GM12878 (cell line): Measurements from ENCODE around the gene S100A16.

ENCODE experiments used
- BACH1 ChIP-seq: fragments of 450-650 bp; IDR thresholded peaks from 2 replicates; pipeline ENCODE4 v1.6.1; 2017; ENCODE audit warnings: mild to moderate bottlenecking, borderline replicate concordance
- CHD1 ChIP-seq: IDR thresholded peaks from 2 replicates; pipeline ENCODE4 v1.6.1; 2012; ENCODE audit warnings: low read depth, low read length, improper control_type of control experiment
- MEF2A ChIP-seq: IDR thresholded peaks from 2 replicates; pipeline ENCODE4 v1.6.1; 2011; ENCODE audit warnings: low read depth, mild to moderate bottlenecking, low read length, moderate library complexity; ENCODE audit not compliant: insufficient read depth
- MTA2 ChIP-seq: fragments of 450-650 bp; IDR thresholded peaks from 2 replicates; pipeline ENCODE4 v1.6.1; 2016; ENCODE audit warnings: low read depth, mild to moderate bottlenecking, moderate library complexity
- NFYB ChIP-seq: IDR thresholded peaks from 2 replicates; pipeline ENCODE4 v1.6.1; 2011; ENCODE audit warnings: low read depth, mild to moderate bottlenecking, low read length, improper control_type of control experiment, moderate library complexity; ENCODE audit not compliant: insufficient read depth
- NR2C2 ChIP-seq: IDR thresholded peaks from 2 replicates; pipeline ENCODE4 v1.6.1; 2011; ENCODE audit warnings: borderline replicate concordance, low read depth; ENCODE audit not compliant: control insufficient read depth, insufficient read length
- POLR2AphosphoS5 ChIP-seq: IDR thresholded peaks from 2 replicates; pipeline ENCODE4 v1.6.1; 2011; ENCODE audit warnings: mild to moderate bottlenecking, low read length, inconsistent platforms
- RAD21 ChIP-seq: IDR thresholded peaks from 2 replicates; pipeline ENCODE4 v1.6.1; 2011; ENCODE audit warnings: mild to moderate bottlenecking, low read depth, low read length, moderate library complexity; ENCODE audit not compliant: insufficient read depth
- TCF7 ChIP-seq: IDR thresholded peaks from 2 replicates; pipeline ENCODE4 v1.6.1; 2014; ENCODE audit warnings: antibody characterized with exemption, borderline replicate concordance
- TF ChIP-seq, protein P1 (sequence below), 3 experiments: IDR thresholded peaks in 2 of 3; conservative IDR thresholded peaks in 1 of 3; 2 replicates each; pipeline ENCODE4 v1.5.1; 2011; ENCODE audit warnings: low read depth in 3 of 3, low read length in 3 of 3, mild to moderate bottlenecking in 3 of 3, control low read depth in 2 of 3, moderate library complexity in 2 of 3, inconsistent platforms in 1 of 3, mixed read lengths in 1 of 3; ENCODE audit not compliant: control insufficient read depth in 2 of 3, insufficient read depth in 1 of 3; ENCODE audit errors: extremely low read depth in 1 of 3
- TF ChIP-seq, protein P2 (sequence below): IDR thresholded peaks from 2 replicates; pipeline ENCODE4 v1.6.1; 2011; ENCODE audit warnings: borderline replicate concordance, low read depth, mild to moderate bottlenecking, moderate library complexity, mixed read lengths, low read length; ENCODE audit not compliant: insufficient read depth; ENCODE audit errors: extremely low read length

DNA sequence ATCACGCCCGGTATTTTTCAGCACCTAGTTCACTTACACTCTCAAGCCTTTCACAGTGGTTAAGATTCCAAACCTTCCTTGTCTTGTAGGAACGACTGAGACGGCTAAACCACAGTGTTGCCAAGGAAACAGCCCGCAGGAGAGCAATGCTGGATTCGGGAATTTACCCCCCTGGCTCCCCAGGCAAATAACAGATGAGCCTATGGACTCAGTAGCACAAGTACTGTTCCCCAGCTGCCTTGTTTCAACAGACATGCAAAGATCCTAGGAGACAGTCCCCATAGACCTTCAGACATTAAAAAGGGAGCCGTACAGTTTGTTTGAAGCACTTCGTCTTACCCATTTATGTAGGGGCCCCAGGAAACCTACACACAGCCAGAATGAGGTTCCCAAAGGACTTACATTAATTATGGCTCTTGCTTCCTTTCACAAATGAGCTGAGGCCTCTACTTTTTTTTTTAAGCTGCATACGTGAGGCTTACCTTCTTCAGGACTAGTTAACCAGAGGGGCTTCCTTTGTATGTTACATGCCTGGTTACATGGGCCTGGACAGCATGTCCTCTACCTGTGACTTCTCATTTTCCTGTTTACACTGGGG is 48.3 kb upstream of the S100A16 start:
- TF ChIP-seq, protein P1, sequence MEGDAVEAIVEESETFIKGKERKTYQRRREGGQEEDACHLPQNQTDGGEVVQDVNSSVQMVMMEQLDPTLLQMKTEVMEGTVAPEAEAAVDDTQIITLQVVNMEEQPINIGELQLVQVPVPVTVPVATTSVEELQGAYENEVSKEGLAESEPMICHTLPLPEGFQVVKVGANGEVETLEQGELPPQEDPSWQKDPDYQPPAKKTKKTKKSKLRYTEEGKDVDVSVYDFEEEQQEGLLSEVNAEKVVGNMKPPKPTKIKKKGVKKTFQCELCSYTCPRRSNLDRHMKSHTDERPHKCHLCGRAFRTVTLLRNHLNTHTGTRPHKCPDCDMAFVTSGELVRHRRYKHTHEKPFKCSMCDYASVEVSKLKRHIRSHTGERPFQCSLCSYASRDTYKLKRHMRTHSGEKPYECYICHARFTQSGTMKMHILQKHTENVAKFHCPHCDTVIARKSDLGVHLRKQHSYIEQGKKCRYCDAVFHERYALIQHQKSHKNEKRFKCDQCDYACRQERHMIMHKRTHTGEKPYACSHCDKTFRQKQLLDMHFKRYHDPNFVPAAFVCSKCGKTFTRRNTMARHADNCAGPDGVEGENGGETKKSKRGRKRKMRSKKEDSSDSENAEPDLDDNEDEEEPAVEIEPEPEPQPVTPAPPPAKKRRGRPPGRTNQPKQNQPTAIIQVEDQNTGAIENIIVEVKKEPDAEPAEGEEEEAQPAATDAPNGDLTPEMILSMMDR (IDR thresholded peaks at IDR 0.05 in 2 of 3, conservative IDR thresholded peaks at IDR 0.05 in 1 of 3; ENCODE audit: control insufficient read depth in 2 of 3, extremely low read depth in 1 of 3, insufficient read depth in 1 of 3, low read depth in 3 of 3, low read length in 3 of 3), result no peak
- no peak for TF ChIP-seq MEF2A
- no peak for TF ChIP-seq TCF7
- TF ChIP-seq NFYB, result no peak
- peak; percentile 83; the same call in 1 of the 2 replicates for TF ChIP-seq POLR2AphosphoS5
- no peak for TF ChIP-seq RAD21
- TF ChIP-seq BACH1, result no peak
- TF ChIP-seq MTA2, result no peak
- no peak for TF ChIP-seq NR2C2
- TF ChIP-seq, protein P2, sequence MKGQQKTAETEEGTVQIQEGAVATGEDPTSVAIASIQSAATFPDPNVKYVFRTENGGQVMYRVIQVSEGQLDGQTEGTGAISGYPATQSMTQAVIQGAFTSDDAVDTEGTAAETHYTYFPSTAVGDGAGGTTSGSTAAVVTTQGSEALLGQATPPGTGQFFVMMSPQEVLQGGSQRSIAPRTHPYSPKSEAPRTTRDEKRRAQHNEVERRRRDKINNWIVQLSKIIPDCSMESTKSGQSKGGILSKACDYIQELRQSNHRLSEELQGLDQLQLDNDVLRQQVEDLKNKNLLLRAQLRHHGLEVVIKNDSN, result no peak
- TF ChIP-seq CHD1, result no peak
